HG03159 (cell line): ENCODE results near the gene CAMK2G.
"Not testable (repeated sequence)": the region's sequence is repeated elsewhere in the genome, so short reads cannot be mapped to it uniquely, and the experiment has no call there.

Source experiments
- ATAC-seq: cut with Tn5 transposase; IDR thresholded peaks from one replicate; pipeline ENCODE4 v1.9.1; 2021; ENCODE audit warnings: mild to moderate bottlenecking, moderate library complexity; ENCODE audit not compliant: unreplicated experiment

CAMK2G gene

DNA sequence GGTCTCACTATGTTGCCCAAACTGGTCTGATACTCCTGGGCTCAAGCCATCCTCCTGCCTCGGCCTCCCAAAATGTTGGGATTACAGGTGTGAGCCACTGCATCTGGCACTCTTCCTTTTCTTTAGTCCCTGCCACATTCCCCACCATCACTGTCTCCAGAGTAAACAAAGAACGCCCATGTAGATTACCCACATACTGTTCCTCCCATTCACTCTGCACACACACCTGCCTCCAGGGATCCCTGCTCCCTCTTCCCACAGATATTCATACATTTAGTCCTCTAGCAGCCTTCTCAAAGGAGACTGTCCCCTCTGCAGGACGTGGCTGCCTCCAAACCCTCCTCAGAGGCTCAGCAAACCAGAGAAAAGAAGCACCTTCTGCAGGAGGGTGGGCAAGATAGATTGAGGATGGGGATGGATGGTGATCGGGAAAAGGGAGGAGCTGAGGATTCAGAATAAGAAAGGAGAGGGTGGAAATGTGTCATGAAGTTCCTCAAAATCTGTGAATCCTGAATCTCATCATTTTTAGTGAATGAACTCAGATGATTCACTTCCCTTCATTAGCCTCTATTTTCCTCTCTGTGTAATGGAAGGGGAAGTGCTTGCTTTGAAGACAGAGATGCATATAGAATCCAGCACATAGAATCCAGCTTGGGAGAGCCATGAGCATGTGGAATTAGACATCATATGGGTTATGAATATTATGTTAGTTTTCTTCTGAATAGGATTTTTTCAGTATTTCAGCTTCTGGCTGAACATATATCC is 31.1 kb upstream of the CAMK2G start:
- no peak for ATAC-seq

GRCh38 chr10:73902351-73902750 is 28.0 kb upstream of the CAMK2G start:
- ATAC-seq, result no peak

- no peak for ATAC-seq
Measured at GRCh38 chr10:73901261-73901660, 26.9 kb upstream of the CAMK2G start.

GRCh38 chr10:73900064-73900463 is 25.7 kb upstream of the CAMK2G start:
- ATAC-seq, result no peak

DNA sequence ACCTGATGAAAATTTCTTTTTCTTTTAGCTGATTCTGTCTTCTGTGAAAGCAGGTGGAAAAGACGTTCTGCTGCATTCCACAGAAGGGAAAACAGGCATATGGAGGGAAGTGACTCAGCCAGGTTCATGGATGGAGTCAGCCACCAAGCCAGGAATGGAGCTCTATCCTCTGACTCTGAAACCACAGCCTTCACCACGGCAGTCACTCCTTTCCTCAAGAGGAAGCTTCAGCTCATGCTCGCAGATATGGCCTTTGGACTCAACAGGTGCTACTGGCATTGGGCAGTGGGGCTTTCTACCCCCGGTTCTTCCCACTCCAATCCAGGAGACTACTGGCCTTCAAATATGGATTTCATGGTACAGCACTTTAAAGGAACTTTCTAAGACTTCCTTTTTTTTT is 25.1 kb upstream of the CAMK2G start:
- ATAC-seq, result no peak

GRCh38 chr10:73898730-73899410 is 24.5 kb upstream of the CAMK2G start:
- ATAC-seq, result no peak

- no peak for ATAC-seq
Measured at GRCh38 chr10:73897693-73898092, 23.3 kb upstream of the CAMK2G start.

DNA sequence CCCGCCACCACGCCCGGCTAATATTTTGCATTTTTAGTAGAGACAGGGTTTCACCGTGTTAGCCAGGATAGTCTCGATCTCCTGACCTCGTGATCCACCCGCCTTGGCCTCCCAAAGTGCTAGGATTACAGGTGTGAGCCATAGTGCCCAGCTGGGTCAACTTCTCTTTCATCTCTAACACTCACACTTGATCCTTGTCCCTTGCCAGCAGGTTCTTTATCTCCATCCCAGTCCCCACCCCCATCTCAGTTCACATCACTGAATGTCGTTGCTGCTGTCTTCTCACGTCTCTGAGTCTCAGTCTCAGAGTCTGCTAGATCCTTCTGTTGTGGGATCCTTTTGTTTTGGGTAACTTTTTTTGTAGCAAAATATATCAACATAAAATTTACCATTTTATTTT is 21.0 kb upstream of the CAMK2G start:
- ATAC-seq, result not testable (repeated sequence)

GRCh38 chr10:73894245-73894971 is 20.1 kb upstream of the CAMK2G start:
- ATAC-seq, result no peak

DNA sequence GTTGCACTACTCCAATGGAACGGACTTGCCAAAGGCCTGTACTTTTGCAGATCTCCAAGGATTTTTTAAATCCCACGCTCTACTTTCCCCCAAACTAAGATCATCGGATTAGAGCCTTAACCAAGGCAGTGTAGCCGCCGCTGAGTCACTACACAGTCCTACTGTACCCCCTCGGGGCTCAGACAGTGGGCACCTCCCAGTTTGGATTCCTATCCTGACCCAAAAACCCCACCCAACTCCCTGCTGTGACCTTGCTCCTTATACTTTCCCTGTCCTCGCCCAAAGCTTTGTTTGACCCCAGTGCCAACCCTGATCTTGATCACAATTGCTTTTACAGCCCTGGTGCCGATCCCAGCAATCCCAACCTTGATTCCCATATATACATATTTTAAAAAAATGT is 19.1 kb upstream of the CAMK2G start:
- no peak for ATAC-seq

DNA sequence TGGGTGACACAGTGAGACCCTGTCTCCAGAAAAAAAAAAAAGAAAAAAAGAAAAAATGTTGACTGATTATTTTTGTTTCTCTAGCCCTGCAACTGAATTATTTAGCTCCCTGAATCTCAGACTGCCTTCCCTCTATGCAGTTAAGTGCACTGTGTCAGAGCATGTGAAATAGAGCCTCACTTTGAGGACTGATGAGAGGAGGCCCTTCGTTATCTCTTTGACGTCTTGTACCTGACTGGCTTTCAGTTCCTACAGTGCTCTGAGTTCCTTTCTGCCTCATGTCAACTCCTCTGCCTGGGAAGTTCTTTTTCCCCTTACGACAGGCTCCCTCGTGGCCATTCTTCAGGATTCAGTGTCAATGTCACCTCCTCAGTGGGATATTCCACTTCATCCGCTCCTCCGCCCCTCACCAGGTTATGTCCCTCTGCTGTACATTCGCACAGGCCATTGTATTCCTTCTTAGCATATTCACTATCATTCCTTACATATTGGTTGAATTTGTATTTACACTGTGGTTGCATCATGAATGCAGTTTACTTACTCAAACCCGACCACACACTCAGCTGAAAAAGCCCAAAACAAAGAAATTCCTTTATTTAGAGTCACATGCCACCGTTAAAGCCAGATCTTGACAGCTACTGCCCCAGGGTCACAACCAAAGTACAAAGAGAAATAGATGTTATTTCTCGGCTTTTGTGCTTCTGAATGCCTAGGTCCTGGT is 18.1 kb upstream of the CAMK2G start:
- no peak for ATAC-seq

DNA sequence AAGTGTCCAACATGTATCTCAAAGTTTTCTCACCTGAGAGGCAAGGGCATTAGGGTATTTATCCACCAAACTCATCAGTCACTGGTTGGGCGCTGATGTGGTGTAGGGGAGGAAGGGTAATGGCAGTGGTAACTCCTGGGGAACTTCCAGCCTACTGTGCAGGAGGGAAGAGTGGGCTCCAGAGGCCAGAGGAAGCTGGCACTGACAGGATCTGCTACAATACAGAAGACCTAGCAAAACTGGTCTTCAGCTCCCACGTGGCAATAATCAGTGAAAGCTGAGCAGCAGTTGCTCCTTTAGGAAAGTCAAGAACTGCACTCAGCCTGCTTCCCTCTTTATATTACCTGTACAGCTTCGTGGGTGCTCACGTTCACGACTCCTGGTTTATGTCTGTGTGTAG is 17.2 kb upstream of the CAMK2G start:
- no peak for ATAC-seq

DNA sequence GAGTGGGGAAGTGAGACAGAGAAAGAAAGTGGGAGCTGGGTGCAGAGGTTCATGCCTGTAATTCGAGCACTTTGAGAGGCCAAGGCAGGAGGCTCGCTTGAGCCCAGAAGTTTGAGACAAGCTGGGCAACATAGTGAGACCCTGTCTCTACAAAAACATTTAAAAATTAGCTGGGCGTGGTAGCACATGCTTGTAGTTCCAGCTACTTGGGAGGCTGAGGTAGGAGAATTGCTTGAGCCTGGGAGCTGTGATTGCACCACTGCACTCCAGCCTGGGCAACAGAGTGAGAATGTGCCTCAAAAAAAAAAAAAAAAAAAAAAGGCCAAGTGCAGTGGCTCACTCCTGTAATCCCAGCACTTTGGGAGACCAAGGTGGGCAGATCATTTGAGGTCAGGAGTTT is 16.5 kb upstream of the CAMK2G start:
- not testable (repeated sequence) for ATAC-seq

GRCh38 chr10:73890261-73890660 is 15.9 kb upstream of the CAMK2G start:
- ATAC-seq, result no peak

GRCh38 chr10:73889416-73889815 is 15.1 kb upstream of the CAMK2G start:
- ATAC-seq, result not testable (repeated sequence)

DNA sequence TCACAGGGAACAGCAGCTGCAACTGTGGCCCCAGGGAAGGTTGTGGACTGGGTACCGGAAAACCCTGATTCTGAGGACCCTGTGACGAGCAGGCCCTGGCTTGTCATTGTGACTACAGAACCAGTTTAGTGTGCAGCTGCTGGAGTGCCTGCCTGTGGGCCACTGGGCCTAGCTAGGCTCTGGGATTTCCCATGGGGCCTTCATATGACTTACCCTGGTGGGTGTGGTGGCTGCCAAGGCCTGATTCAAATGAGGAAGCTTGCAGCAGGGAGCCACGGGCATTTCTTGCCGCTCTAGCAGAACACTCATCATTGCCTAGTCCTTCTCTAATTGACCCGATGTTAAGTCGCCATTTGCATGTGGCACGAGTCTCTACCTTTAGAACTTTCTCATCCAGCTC is 14.7 kb upstream of the CAMK2G start:
- ATAC-seq, result no peak

- no peak for ATAC-seq
Measured at GRCh38 chr10:73888514-73888913, 14.2 kb upstream of the CAMK2G start.

GRCh38 chr10:73887294-73888039 is 13.1 kb upstream of the CAMK2G start:
- ATAC-seq, result no peak

- ATAC-seq, result no peak
Measured at GRCh38 chr10:73886661-73887293, 12.4 kb upstream of the CAMK2G start.

DNA sequence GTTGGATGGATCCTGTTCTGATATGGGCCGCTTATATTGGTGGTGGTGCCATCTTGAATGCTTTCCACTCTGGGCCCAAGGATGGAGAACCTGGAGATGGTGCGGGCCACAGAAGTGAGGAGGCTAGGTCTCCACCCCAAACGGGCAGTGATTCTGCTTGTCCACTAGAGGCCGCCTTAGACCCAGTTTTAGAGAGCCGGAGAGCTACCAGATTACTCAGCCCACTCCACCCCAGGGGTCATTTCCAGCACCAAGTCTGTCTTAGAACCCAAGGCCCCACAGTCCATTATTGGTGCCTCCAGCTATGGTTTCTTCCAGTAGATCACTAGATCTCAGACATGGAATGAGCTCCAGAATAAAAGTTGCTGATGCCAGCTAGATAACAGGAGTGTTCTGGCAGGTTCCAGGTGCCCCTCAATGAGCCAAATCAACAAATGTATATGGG is 11.8 kb upstream of the CAMK2G start:
- ATAC-seq, result peak; percentile 73
